T-cell (primary cell): Measurements from ENCODE around the gene ST14. TPM values are rescaled to one million over a fixed set of nuclear protein-coding genes. Genes with fewer than 3 reads are reported as not detected.
"Not testable (repeated sequence)": the region's sequence is repeated elsewhere in the genome, so short reads cannot be mapped to it uniquely, and the experiment has no call there.

ENCODE experiments used
- ATAC-seq, 4 experiments: fragments of 200-7000 bp in 3 of 4; fragments of 150-1000 bp in 1 of 4; cut with Tn5 transposase; replicated peaks in 1 of 4; 1 replicate in 3 of 4; 2 replicates in 1 of 4; pipeline ENCODE4 v1.10.0; 2021; ENCODE audit warnings: moderate library complexity in 3 of 4, mild to moderate bottlenecking in 2 of 4, moderate number of reproducible peaks in 1 of 4
- CTCF ChIA-PET, 2 donors: fragments of 300-600 bp; sonication (Branson Sonifier 250); formaldehyde crosslinking; loops; one replicate each; lab custom pipeline; 2022; ENCODE audit warnings: antibody characterized with exemption in 2 of 2; lab: Charles Lee
- POLR2A ChIA-PET, 2 donors: fragments of 300-600 bp; sonication (Branson Sonifier 250); formaldehyde crosslinking; loops; one replicate each; lab custom pipeline; 2022; ENCODE audit warnings: antibody characterized with exemption in 2 of 2; lab: Charles Lee
- DNase-seq, 35 experiments: peaks; one replicate each; pipeline versions ENCODE4 v3.0.0 to v3.0.0-alpha.2; 2013 to 2023
- H3K27ac ChIP-seq: one replicate; pipeline ENCODE4 v1.5.1; 2013; ENCODE audit warnings: low read length
- H3K27me3 ChIP-seq, 2 experiments: replicated peaks in 1 of 2; 1 replicate in 1 of 2; 2 replicates in 1 of 2; pipeline versions ENCODE4 v1.6.1 to v1.7.0; 2013; ENCODE audit warnings: low read length in 1 of 2, mixed read lengths in 1 of 2; ENCODE audit not compliant: control insufficient read depth in 2 of 2, insufficient read depth in 2 of 2; ENCODE audit errors: extremely low read depth in 1 of 2
- H3K36me3 ChIP-seq, 2 donors: 1 replicate in 1 of 2; 2 replicates in 1 of 2; pipeline versions ENCODE4 v1.6.1 to v1.7.0; 2013; ENCODE audit warnings: low read length in 1 of 2; ENCODE audit not compliant: control insufficient read depth in 2 of 2, insufficient read depth in 1 of 2; ENCODE audit errors: extremely low read depth in 1 of 2
- H3K4me1 ChIP-seq, 2 experiments: 1 replicate in 1 of 2; 2 replicates in 1 of 2; pipeline versions ENCODE4 v1.6.1 to v1.7.0; 2013; ENCODE audit warnings: low read length in 2 of 2, mixed read lengths in 1 of 2; ENCODE audit not compliant: insufficient read depth in 2 of 2, control insufficient read depth in 1 of 2; ENCODE audit errors: extremely low read depth in 1 of 2
- H3K4me3 ChIP-seq, 2 donors: 1 replicate in 1 of 2; 2 replicates in 1 of 2; pipeline versions ENCODE4 v1.5.1 to v1.7.0; 2013; ENCODE audit warnings: mild to moderate bottlenecking in 2 of 2, low read length in 1 of 2, moderate library complexity in 1 of 2; ENCODE audit not compliant: control insufficient read depth in 1 of 2; ENCODE audit errors: extremely low read depth in 1 of 2
- H3K9me3 ChIP-seq: 2 replicates; pipeline ENCODE4 v1.7.0; 2013
- H3K27ac Mint-ChIP-seq, 2 donors: one replicate each; pipeline ENCODE4 v1.8.0; 2020 to 2021; ENCODE audit warnings: mild to moderate bottlenecking in 2 of 2, mixed read lengths in 2 of 2
- H3K27me3 Mint-ChIP-seq, 2 donors: one replicate each; pipeline ENCODE4 v1.8.0; 2021 to 2022; ENCODE audit warnings: mixed read lengths in 2 of 2
- H3K36me3 Mint-ChIP-seq: one replicate; pipeline ENCODE4 v1.8.0; 2021; ENCODE audit warnings: mixed read lengths
- H3K4me1 Mint-ChIP-seq, 3 donors: one replicate each; pipeline ENCODE4 v1.8.0; 2020 to 2022; ENCODE audit warnings: mixed read lengths in 3 of 3, mild to moderate bottlenecking in 1 of 3
- H3K4me3 Mint-ChIP-seq, 3 donors: one replicate each; pipeline ENCODE4 v1.8.0; 2020 to 2022; ENCODE audit warnings: mild to moderate bottlenecking in 3 of 3, mixed read lengths in 3 of 3, moderate library complexity in 3 of 3
- H3K9me3 Mint-ChIP-seq, 3 donors: one replicate each; pipeline ENCODE4 v1.8.0; 2020 to 2022; ENCODE audit warnings: mixed read lengths in 3 of 3
- WGBS: methylation state at CpG from one replicate; pipeline ENCODE4 v1.1.5; 2013; ENCODE audit warnings: missing lambda C conversion rate; ENCODE audit not compliant: insufficient coverage; 5-methylcytosine and 5-hydroxymethylcytosine counted together
- total RNA-seq, 35 experiments: library from RNA in 6 of 35; stranded (reverse) in 6 of 35; fragments of 120-200 nt in 1 of 35; gene quantifications; one replicate each; pipeline versions ENCODE4 v1.2.1 to v1.2.4 and lab custom pipeline; 2013 to 2026

ST14 gene
- total RNA-seq, 5 donors from 2014 or later (not counting 1 experiment from before 2014, with no cell fraction given), result 0.49 to 1.5 (median 0.82) TPM

DNA sequence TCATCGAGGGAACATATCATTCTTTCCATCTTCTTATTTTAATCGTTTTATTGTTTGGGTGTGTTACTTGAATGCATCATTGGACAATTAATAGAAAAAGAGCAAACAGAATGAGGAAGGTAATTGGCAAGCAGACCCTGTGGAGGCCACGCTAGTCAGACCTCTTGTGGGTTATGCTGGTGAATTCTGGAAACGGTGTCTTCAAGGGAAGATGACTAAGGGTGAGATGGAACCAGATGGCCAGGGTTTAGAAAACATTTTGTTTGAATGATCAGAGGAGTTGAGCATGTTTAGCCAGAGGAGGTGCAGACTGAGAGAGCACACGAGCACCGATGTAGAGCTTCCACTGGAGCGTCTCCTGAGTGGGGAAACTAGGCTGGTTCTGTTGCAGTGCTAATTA lies 8.5 kb downstream of the ST14 start:
- no peaks in the 10 kb centered on the region for H3K9me3 Mint-ChIP-seq
- Histone ChIP-seq H3K4me3 (no peak overlapping the region), H3K36me3 (no peaks in the 10 kb centered on the region), H3K9me3 (no peaks in the 10 kb centered on the region), H3K27ac (no peak overlapping the region), H3K27me3 (peaks cover 0 to 35% of the 10 kb centered on the region in 2 experiments), H3K4me1 (no peaks in the 10 kb centered on the region)
- POLR2A ChIA-PET, result no interaction called here
- CTCF ChIA-PET, result interaction anchor here in 1 of 2 donors (0.6 kb wide), 1 partner anchor 63 kb away, joined by 5 read pairs; no protein-coding TSS in a partner anchor
- H3K4me1 Mint-ChIP-seq, result no peaks in the 10 kb centered on the region
- no peak overlapping the region for H3K27ac Mint-ChIP-seq
- no peaks in the 10 kb centered on the region for H3K36me3 Mint-ChIP-seq
- DNase-seq (no peak), ATAC-seq (no peak)
- H3K27me3 Mint-ChIP-seq, result peaks cover 34 to 42% of the 10 kb centered on the region in 2 donors
- 71% methylated on average over 4 of the region's 7 CpGs for WGBS
- no peak overlapping the region for H3K4me3 Mint-ChIP-seq

DNA sequence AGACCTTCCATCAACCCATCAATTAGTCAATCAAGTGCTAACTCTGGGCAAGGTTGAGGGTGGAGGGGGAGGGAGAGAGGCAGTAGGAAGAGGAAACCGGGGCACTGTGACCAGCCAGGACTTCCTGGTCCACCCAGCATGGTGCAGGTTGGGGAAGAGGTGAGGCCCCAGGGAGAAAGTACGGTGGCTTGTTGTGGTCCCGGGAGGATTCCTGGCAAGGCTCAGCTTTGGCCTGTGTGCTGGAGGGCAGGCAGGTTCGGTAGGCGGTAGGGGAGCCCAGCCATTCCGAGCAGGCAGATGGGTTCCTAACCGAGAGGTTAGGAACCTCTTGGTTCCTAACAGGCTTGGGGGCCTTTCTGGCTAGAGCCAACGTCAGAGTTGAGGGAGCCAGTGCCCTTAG lies 10.8 kb downstream of the ST14 start:
- Mint-ChIP-seq H3K4me3 (no peak overlapping the region), H3K9me3 (peaks cover 5 to 6% (median 6%) of the 10 kb centered on the region in 3 donors), H3K27ac (no peak overlapping the region), H3K27me3 (peaks cover 29 to 30% of the 10 kb centered on the region in 2 donors), H3K4me1 (no peaks in the 10 kb centered on the region), H3K36me3 (no peaks in the 10 kb centered on the region)
- no peak overlapping the region for H3K4me3 ChIP-seq
- peaks cover 0 to 23% of the 10 kb centered on the region in 2 experiments for H3K27me3 ChIP-seq
- POLR2A ChIA-PET, result no interaction called here
- no peaks in the 10 kb centered on the region for H3K36me3 ChIP-seq
- H3K4me1 ChIP-seq, result no peaks in the 10 kb centered on the region
- no peak overlapping the region for H3K27ac ChIP-seq
- ATAC-seq, result no peak
- CTCF ChIA-PET, result no interaction called here
- WGBS, result 81% methylated on average over 8 of the region's 8 CpGs
- DNase-seq, result no peak
- no peaks in the 10 kb centered on the region for H3K9me3 ChIP-seq

GRCh38 chr11:130171534-130171933 lies 12.0 kb downstream of the ST14 start:
- H3K27ac Mint-ChIP-seq, result no peak overlapping the region
- ATAC-seq, result no peak
- H3K4me1 ChIP-seq, result no peaks in the 10 kb centered on the region
- no peaks in the 10 kb centered on the region for H3K9me3 ChIP-seq
- no peaks in the 10 kb centered on the region for H3K36me3 Mint-ChIP-seq
- H3K27me3 Mint-ChIP-seq, result peaks cover 21% of the 10 kb centered on the region in 2 donors
- H3K4me3 ChIP-seq, result no peak overlapping the region
- no peak for DNase-seq
- 83% methylated on average over 1 of the region's 5 CpGs for WGBS
- ChIA-PET CTCF (no interaction called here), POLR2A (no interaction called here)
- no peak overlapping the region for H3K27ac ChIP-seq
- H3K9me3 Mint-ChIP-seq, result peaks cover 5 to 6% (median 6%) of the 10 kb centered on the region in 3 donors
- no peaks in the 10 kb centered on the region for H3K4me1 Mint-ChIP-seq
- H3K27me3 ChIP-seq, result peaks cover 0 to 23% of the 10 kb centered on the region in 2 experiments
- H3K4me3 Mint-ChIP-seq, result no peak overlapping the region
- H3K36me3 ChIP-seq, result no peaks in the 10 kb centered on the region

DNA sequence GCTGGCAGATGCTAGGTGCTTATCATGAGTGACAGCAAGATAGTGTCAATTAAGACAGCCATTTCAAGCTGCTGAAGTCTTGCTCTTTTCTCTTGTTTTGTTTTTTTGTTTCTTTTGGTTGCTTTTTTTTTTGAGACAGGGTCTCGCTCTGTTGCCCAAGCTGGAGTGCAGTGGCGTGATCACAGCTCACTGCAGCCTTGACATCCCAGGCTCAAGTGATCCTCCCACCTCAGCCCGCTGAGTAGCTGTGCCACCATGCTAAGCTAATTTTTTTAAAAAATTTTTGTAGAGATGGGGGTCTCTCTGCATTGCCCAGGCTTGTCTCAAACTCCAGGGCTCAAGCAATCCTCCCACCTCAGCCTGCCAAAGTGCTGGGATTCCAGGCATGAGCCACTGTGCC lies 12.4 kb downstream of the ST14 start:
- H3K4me1 Mint-ChIP-seq, H3K36me3 ChIP-seq, H3K4me3 Mint-ChIP-seq, H3K27ac ChIP-seq, H3K27ac Mint-ChIP-seq, POLR2A ChIA-PET, CTCF ChIA-PET, H3K36me3 Mint-ChIP-seq, ATAC-seq, H3K9me3 Mint-ChIP-seq, DNase-seq, H3K4me1 ChIP-seq, H3K9me3 ChIP-seq, H3K4me3 ChIP-seq: not testable (repeated sequence)
- H3K27me3 ChIP-seq, result peaks cover 0 to 23% of the 10 kb centered on the region in 2 experiments
- WGBS, result no CpG with 5 or more reads among the region's 3 CpGs
- peaks cover 20 to 21% of the 10 kb centered on the region in 2 donors for H3K27me3 Mint-ChIP-seq

DNA sequence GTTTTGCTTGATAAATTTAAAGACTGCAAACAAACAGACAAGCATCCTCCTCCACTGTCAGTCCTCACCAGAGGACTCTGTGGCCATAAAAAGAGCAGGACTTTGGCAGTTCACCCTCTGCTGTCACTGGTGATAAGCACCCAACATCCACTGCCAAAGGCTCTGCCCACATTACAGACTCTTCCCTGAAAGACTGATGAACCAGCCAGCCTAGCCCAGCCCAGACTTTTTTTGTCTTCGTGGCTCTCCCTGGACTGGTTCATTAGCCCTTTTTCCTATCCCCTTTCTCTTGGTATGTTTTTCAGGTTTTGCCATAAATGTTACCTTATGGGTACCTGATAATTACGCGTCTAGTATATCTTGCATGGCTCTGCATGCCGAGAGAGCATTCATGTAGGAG lies 15.1 kb downstream of the ST14 start:
- DNase-seq (no peak), ATAC-seq (no peak)
- H3K4me3 ChIP-seq, result no peak overlapping the region
- 71% methylated on average over 1 of the region's 4 CpGs for WGBS
- H3K36me3 ChIP-seq, result no peaks in the 10 kb centered on the region
- no peak overlapping the region for H3K27ac ChIP-seq
- ChIA-PET POLR2A (no interaction called here), CTCF (no interaction called here)
- peaks cover 0 to 28% of the 10 kb centered on the region in 2 experiments for H3K27me3 ChIP-seq
- Mint-ChIP-seq H3K4me1 (no peaks in the 10 kb centered on the region), H3K27me3 (peaks cover 9 to 10% of the 10 kb centered on the region in 2 donors), H3K9me3 (peaks cover 5 to 6% (median 6%) of the 10 kb centered on the region in 3 donors), H3K27ac (no peak overlapping the region), H3K36me3 (no peaks in the 10 kb centered on the region), H3K4me3 (no peak overlapping the region)
- no peaks in the 10 kb centered on the region for H3K4me1 ChIP-seq
- no peaks in the 10 kb centered on the region for H3K9me3 ChIP-seq

GRCh38 chr11:130175898-130176297 lies 16.3 kb downstream of the ST14 start:
- Mint-ChIP-seq H3K4me1 (peaks cover 0 to 2% (median 0%) of the 10 kb centered on the region in 3 donors), H3K27me3 (peaks cover 6 to 11% of the 10 kb centered on the region in 2 donors), H3K4me3 (no peak overlapping the region), H3K9me3 (peaks cover 5 to 6% (median 6%) of the 10 kb centered on the region in 3 donors), H3K36me3 (no peaks in the 10 kb centered on the region), H3K27ac (no peak overlapping the region)
- Histone ChIP-seq H3K4me3 (no peak overlapping the region), H3K9me3 (no peaks in the 10 kb centered on the region), H3K27me3 (peaks cover 0 to 24% of the 10 kb centered on the region in 2 experiments), H3K36me3 (no peaks in the 10 kb centered on the region), H3K4me1 (no peaks in the 10 kb centered on the region), H3K27ac (no peak overlapping the region)
- WGBS, result 42% methylated on average over 3 of the region's 5 CpGs
- ChIA-PET CTCF (no interaction called here), POLR2A (interaction anchor here in 1 of 2 donors (0.7 kb wide), 1 partner anchor 91 kb away, joined by 4 read pairs; no protein-coding TSS in a partner anchor)
- ATAC-seq (no peak), DNase-seq (no peak)
